ENCODE results near the gene UNK.

GRCh38 chr17:75856062-75856756 is 71.6 kb downstream of the UNK start:
- TF ChIP-seq CTCF (IDR thresholded peaks at IDR 0.05; ENCODE audit: low read length): no peak
- TF ChIP-seq EZH2 (IDR thresholded peaks at IDR 0.05; ENCODE audit: borderline replicate concordance, low read length): no peak

Measured in OCI-LY1 (cell line).